GF-D8 (cell line): ENCODE measurements around the gene UBAP1.
"Not testable (repeated sequence)": the region's sequence is repeated elsewhere in the genome, so short reads cannot be mapped to it uniquely, and the experiment has no call there.

Experiments used
- DNase-seq: peaks from one replicate; lab custom pipeline; 2025; lab: John Stamatoyannopoulos, UW

UBAP1 gene

GRCh38 chr9:34262971-34263370 is 84.1 kb downstream of the UBAP1 start:
- DNase-seq, result peak; percentile 11

GRCh38 chr9:34267660-34268059 is 88.8 kb downstream of the UBAP1 start:
- DNase-seq, result peak; percentile 20

- no peak for DNase-seq
These were observed 92.6 kb downstream of the UBAP1 start for GRCh38 chr9:34271265-34272006.

- DNase-seq, result no peak
These were observed 93.3 kb downstream of the UBAP1 start for GRCh38 chr9:34272101-34272541.

- not testable (repeated sequence) for DNase-seq
These were observed 94.7 kb downstream of the UBAP1 start for GRCh38 chr9:34273588-34273987.

GRCh38 chr9:34275811-34276210 is 97.0 kb downstream of the UBAP1 start:
- no peak for DNase-seq

GRCh38 chr9:34276772-34277171 is 97.9 kb downstream of the UBAP1 start:
- no peak for DNase-seq

GRCh38 chr9:34279411-34279810 is 100.6 kb downstream of the UBAP1 start:
- no peak for DNase-seq

GRCh38 chr9:34282096-34282495 is 103.3 kb downstream of the UBAP1 start:
- no peak for DNase-seq

GRCh38 chr9:34289159-34289558 is 110.3 kb downstream of the UBAP1 start:
- no peak for DNase-seq

- no peak for DNase-seq
These were observed 112.2 kb downstream of the UBAP1 start for GRCh38 chr9:34291023-34291422.

- no peak for DNase-seq
These were observed 112.6 kb downstream of the UBAP1 start for GRCh38 chr9:34291423-34291822.

- no peak for DNase-seq
These were observed 113.7 kb downstream of the UBAP1 start for GRCh38 chr9:34292552-34292951.

- not testable (repeated sequence) for DNase-seq
These were observed 122.2 kb downstream of the UBAP1 start for GRCh38 chr9:34301064-34301463.
